H1 (cell line): Measurements from ENCODE around the gene MOB3B. TPM values are rescaled to one million over a fixed set of nuclear protein-coding genes. Genes with fewer than 3 reads are reported as not detected.

Experiments used
- CTCF ChIA-PET: fragments of 300-600 bp; sonication (Branson Sonifier 250); formaldehyde crosslinking; loops from one replicate; lab custom pipeline; 2021; ENCODE audit not compliant: partially characterized antibody; lab: Charles Lee
- POLR2A ChIA-PET: fragments of 300-600 bp; sonication (Branson Sonifier 250); formaldehyde crosslinking; loops from one replicate; lab custom pipeline; 2021; ENCODE audit warnings: inconsistent platforms; ENCODE audit not compliant: partially characterized antibody; lab: Charles Lee
- DNase-seq, 2 experiments: peaks; one replicate each; pipeline versions ENCODE4 v3.0.0 to v3.0.0-alpha.2; 2010 to 2022; ENCODE audit warnings: low spot score in 2 of 2, low read depth in 1 of 2, mixed read lengths in 1 of 2
- FAIRE-seq: peaks from 2 replicates; lab custom pipeline; 2011; peaks lifted over from hg19 to GRCh38; lab: Jason Lieb, UNC
- H2AFZ ChIP-seq: 2 replicates; pipeline ENCODE4 v1.8.1; 2012; ENCODE audit warnings: low read length, inconsistent platforms
- H2AK5ac ChIP-seq: 2 replicates; pipeline ENCODE4 v1.6.1; 2013; ENCODE audit warnings: low read depth, low read length
- H2BK120ac ChIP-seq: replicated peaks from 2 replicates; pipeline ENCODE3; 2013; ENCODE audit warnings: low read depth, low read length, inconsistent platforms
- H2BK12ac ChIP-seq: 2 replicates; pipeline ENCODE4 v1.6.1; 2013; ENCODE audit warnings: low read depth, low read length
- H2BK15ac ChIP-seq: 2 replicates; pipeline ENCODE4 v1.6.1; 2013; ENCODE audit warnings: low read length
- H2BK20ac ChIP-seq: 2 replicates; pipeline ENCODE4 v1.6.1; 2013; ENCODE audit warnings: low read length
- H2BK5ac ChIP-seq: 2 replicates; pipeline ENCODE4 v1.6.1; 2013; ENCODE audit warnings: low read depth, low read length
- H3K14ac ChIP-seq: 2 replicates; pipeline ENCODE4 v1.6.1; 2013; ENCODE audit warnings: inconsistent platforms; ENCODE audit not compliant: insufficient read length
- H3K18ac ChIP-seq: 2 replicates; pipeline ENCODE4 v1.6.1; 2013; ENCODE audit warnings: low read length; ENCODE audit errors: extremely low read depth
- H3K23ac ChIP-seq: 2 replicates; pipeline ENCODE4 v1.6.1; 2013; ENCODE audit warnings: inconsistent platforms; ENCODE audit not compliant: insufficient read length
- H3K23me2 ChIP-seq: 2 replicates; pipeline ENCODE4 v1.6.1; 2013; ENCODE audit warnings: low read depth, low read length
- H3K27ac ChIP-seq: 2 replicates; pipeline ENCODE4 v1.6.1; 2011; ENCODE audit warnings: low read depth, low read length, inconsistent platforms
- H3K27me3 ChIP-seq, 4 experiments: replicated peaks in 1 of 4; 1 replicate in 1 of 4; 2 replicates in 3 of 4; pipeline versions ENCODE4 v1.6.1 to v1.8.1; 2011 to 2013; ENCODE audit warnings: low read length in 3 of 4, mild to moderate bottlenecking in 3 of 4, inconsistent platforms in 2 of 4, mixed read lengths in 2 of 4, moderate library complexity in 1 of 4; ENCODE audit not compliant: control insufficient read depth in 3 of 4, insufficient read depth in 3 of 4; ENCODE audit errors: extremely low read depth in 1 of 4
- H3K36me3 ChIP-seq, 4 experiments: 2 replicates each; pipeline versions ENCODE4 v1.6.1 to v1.8.1; 2011 to 2013; ENCODE audit warnings: mild to moderate bottlenecking in 4 of 4, low read length in 3 of 4, moderate library complexity in 2 of 4, control low read depth in 1 of 4, inconsistent platforms in 1 of 4; ENCODE audit not compliant: insufficient read depth in 4 of 4, control insufficient read depth in 2 of 4
- H3K4ac ChIP-seq: replicated peaks from 2 replicates; pipeline ENCODE3; 2013; ENCODE audit warnings: low read length, low read depth, mixed read lengths, inconsistent platforms; ENCODE audit not compliant: insufficient read length
- H3K4me1 ChIP-seq, 4 experiments: replicated peaks in 1 of 4; 1 replicate in 1 of 4; 2 replicates in 3 of 4; pipeline versions ENCODE4 v1.6.1 to v1.8.1; 2011 to 2013; ENCODE audit warnings: low read length in 3 of 4, inconsistent platforms in 2 of 4, mixed read lengths in 1 of 4; ENCODE audit not compliant: insufficient read depth in 4 of 4, control insufficient read depth in 3 of 4
- H3K4me2 ChIP-seq, 2 experiments: 2 replicates each; pipeline versions ENCODE4 v1.6.1 to v1.8.1; 2011 to 2013; ENCODE audit warnings: low read depth in 2 of 2, low read length in 2 of 2, control low read depth in 1 of 2, inconsistent platforms in 1 of 2, mild to moderate bottlenecking in 1 of 2; ENCODE audit not compliant: insufficient read depth in 1 of 2
- H3K4me3 ChIP-seq, 4 experiments: fragments of 200-600, 300-600 bp in 1 of 4; sonication (generic), shearing (Covaris generic), sonication (Bioruptor Twin) in 1 of 4; 2 replicates each; pipeline versions ENCODE4 v1.5.1 to v1.8.1; 2011 to 2016; ENCODE audit warnings: low read length in 4 of 4, low read depth in 3 of 4, control low read depth in 2 of 4, inconsistent platforms in 2 of 4, mild to moderate bottlenecking in 2 of 4, mixed read lengths in 1 of 4, moderate library complexity in 1 of 4; ENCODE audit not compliant: insufficient read depth in 2 of 4; ENCODE audit errors: extremely low read depth in 1 of 4
- H3K56ac ChIP-seq: replicated peaks from 2 replicates; pipeline ENCODE3; 2013; ENCODE audit warnings: low read depth, mild to moderate bottlenecking, mixed read lengths, low read length, inconsistent platforms; ENCODE audit not compliant: insufficient read length
- H3K79me1 ChIP-seq: 2 replicates; pipeline ENCODE4 v1.6.1; 2013; ENCODE audit warnings: low read depth, low read length, control low read depth
- H3K79me2 ChIP-seq, 2 experiments: 2 replicates each; pipeline versions ENCODE4 v1.6.1 to v1.8.1; 2012 to 2013; ENCODE audit warnings: low read length in 2 of 2, mild to moderate bottlenecking in 2 of 2, inconsistent platforms in 1 of 2; ENCODE audit not compliant: insufficient read depth in 2 of 2, control insufficient read depth in 1 of 2
- H3K9ac ChIP-seq, 4 experiments: replicated peaks in 1 of 4; 1 replicate in 1 of 4; 2 replicates in 3 of 4; pipeline versions ENCODE4 v1.6.1 to v1.8.1; 2011 to 2013; ENCODE audit warnings: low read depth in 3 of 4, low read length in 3 of 4, control low read depth in 2 of 4, mild to moderate bottlenecking in 2 of 4, moderate library complexity in 2 of 4, inconsistent platforms in 1 of 4; ENCODE audit errors: extremely low read depth in 1 of 4
- H3K9me3 ChIP-seq, 2 experiments: 2 replicates each; pipeline versions ENCODE4 v1.6.1 to v1.8.1; 2012 to 2013; ENCODE audit warnings: mild to moderate bottlenecking in 2 of 2, moderate library complexity in 2 of 2, control low read depth in 1 of 2, inconsistent platforms in 1 of 2, low read depth in 1 of 2, low read length in 1 of 2, mixed read lengths in 1 of 2; ENCODE audit not compliant: insufficient read depth in 2 of 2
- H4K20me1 ChIP-seq, 2 experiments: replicated peaks in 1 of 2; 2 replicates each; pipeline versions ENCODE3 to v1.8.1; 2011 to 2013; ENCODE audit warnings: inconsistent platforms in 2 of 2, low read length in 2 of 2, mild to moderate bottlenecking in 1 of 2; ENCODE audit not compliant: insufficient read depth in 2 of 2, control insufficient read depth in 1 of 2
- H4K5ac ChIP-seq: 2 replicates; pipeline ENCODE4 v1.6.1; 2013; ENCODE audit warnings: low read length, low read depth, mixed read lengths, inconsistent platforms; ENCODE audit not compliant: insufficient read length
- H4K8ac ChIP-seq: 2 replicates; pipeline ENCODE4 v1.8.0; 2013; ENCODE audit warnings: mild to moderate bottlenecking, moderate library complexity, low read length, inconsistent platforms; ENCODE audit not compliant: insufficient read depth; ENCODE audit errors: extremely low read depth
- H4K91ac ChIP-seq: replicated peaks from 2 replicates; pipeline ENCODE3; 2013; ENCODE audit warnings: low read length, mixed read lengths, inconsistent platforms; ENCODE audit not compliant: insufficient read length
- KDM1A ChIP-seq: fragments of 200-600, 300-600 bp; sonication (generic); IDR thresholded peaks from 2 replicates; pipeline ENCODE4 v1.7.1; 2016; ENCODE audit warnings: mild to moderate bottlenecking, low read length, borderline replicate concordance
- YY1 ChIP-seq: IDR thresholded peaks from 2 replicates; pipeline ENCODE4 v1.6.1; 2011; ENCODE audit warnings: low read depth, mild to moderate bottlenecking, low read length
- WGBS, 2 experiments: shearing (Covaris generic) in 1 of 2; methylation state at CpG; one replicate each; pipeline versions ENCODE4 v1.1.6 to v1.1.7; 2013 to 2015; ENCODE audit warnings: low lambda C conversion rate in 2 of 2, mixed read lengths in 2 of 2, inconsistent platforms in 1 of 2, low coverage in 1 of 2, missing lambda C conversion rate in 1 of 2; ENCODE audit not compliant: insufficient replicate concordance in 2 of 2, insufficient coverage in 1 of 2, insufficient read length in 1 of 2; ENCODE audit errors: extremely low coverage in 1 of 2, missing lambda C conversion rate in 1 of 2; 5-methylcytosine and 5-hydroxymethylcytosine counted together
- polyA plus RNA-seq, 7 experiments: library from polyadenylated mRNA; depleted of rRNA in 3 of 7; stranded (reverse) in 5 of 7; unstranded in 2 of 7; fragments of >200 nt in 5 of 7; fragments of 200-250 nt in 2 of 7; gene quantifications; 1 replicate in 5 of 7; 2 replicates in 1 of 7; 4 replicates in 1 of 7; pipeline versions ENCODE4 v1.2.1 to v1.2.3, GENCODE V29; 2011 to 2013; ENCODE audit warnings: missing spikeins in 2 of 7, mixed read lengths in 2 of 7
- total RNA-seq: library from RNA; stranded (reverse); fragmentation: NEBNext Ultra II Directional; extraction: Animal tissue kit (Norgen Biotek cat#: 25700); gene quantifications from 2 replicates; pipeline ENCODE4 v1.2.1, GENCODE V29; 2021

Gene MOB3B
- total and polyA plus RNA-seq, 2 of the 8 experiments (the other 6 are each of a cell fraction or from before 2014, with no cell fraction given) = 12.7 to 16.1 TPM

DNA sequence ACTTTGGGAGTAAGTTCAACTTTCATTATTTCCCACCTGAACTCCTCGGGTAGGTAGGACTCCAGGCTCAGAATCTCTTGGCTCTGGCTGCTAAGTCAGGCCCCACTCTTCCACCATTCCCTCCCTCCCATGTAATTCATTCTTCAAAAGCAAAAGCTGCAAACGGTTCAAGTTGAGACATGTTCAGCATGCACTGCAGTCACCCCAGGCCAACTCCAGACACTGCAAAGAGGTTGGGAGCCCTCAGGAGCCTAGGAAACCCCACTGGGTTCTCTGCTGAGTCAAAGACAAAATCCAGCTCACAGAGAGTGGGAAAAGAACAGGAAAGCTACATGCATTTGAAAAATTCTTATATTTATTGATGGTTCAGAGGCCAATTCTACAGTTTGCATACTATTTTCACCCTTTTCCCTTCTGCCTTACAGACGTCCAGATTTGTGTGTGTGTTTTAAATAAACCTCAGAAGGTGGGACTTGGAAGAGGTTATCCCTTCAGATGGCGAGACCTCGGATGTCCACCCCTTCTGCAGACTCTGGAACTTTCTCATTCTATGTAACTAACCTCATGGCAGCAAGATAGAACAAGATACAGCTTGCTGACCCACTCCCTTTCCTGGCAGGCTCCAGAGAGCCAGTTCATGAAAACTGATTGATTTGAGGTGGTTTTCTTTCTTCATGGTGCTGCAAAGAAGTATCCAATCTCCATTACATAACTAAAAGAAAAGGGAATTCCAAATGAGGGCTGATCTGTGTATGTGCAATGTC, 167.0 kb downstream of the MOB3B start:
- Histone ChIP-seq H3K56ac (no peak overlapping the region), H2BK12ac (no peak overlapping the region), H3K9ac (no peak overlapping the region), H4K5ac (no peak overlapping the region), H2BK5ac (no peak overlapping the region), H4K20me1 (no peaks in the 10 kb centered on the region), H3K4me1 (peaks cover 9 to 19% (median 10%) of the 10 kb centered on the region in 4 experiments), H3K79me2 (no peaks in the 10 kb centered on the region), H4K8ac (no peak overlapping the region), H3K4me2 (no peak overlapping the region), H2BK120ac (no peak overlapping the region), H3K9me3 (no peaks in the 10 kb centered on the region), H4K91ac (no peak overlapping the region), H3K79me1 (peaks cover 5% of the 10 kb centered on the region), H2BK20ac (no peak overlapping the region), H2AK5ac (no peak overlapping the region), H3K27ac (no peak overlapping the region), H3K23me2 (no peaks in the 10 kb centered on the region), H3K18ac (no peak overlapping the region), H3K14ac (no peak overlapping the region), H2AFZ (no peak overlapping the region), H3K4me3 (no peak overlapping the region), H2BK15ac (no peak overlapping the region), H3K23ac (no peak overlapping the region), H3K36me3 (peaks cover 0 to 7% (median 2%) of the 10 kb centered on the region in 4 experiments; a peak in 3 of 8 replicates), H3K27me3 (no peaks in the 10 kb centered on the region), H3K4ac (no peak overlapping the region)
- DNase-seq = no peak
- no peak for TF ChIP-seq KDM1A
- no peak for TF ChIP-seq YY1
- ChIA-PET CTCF (interaction anchor here (0.6 to 1.6 kb wide), 3 partner anchors 30 to 1599 kb away, joined by 3 to 4 read pairs (median 3); partner anchors contain the start of gene MOB3B), POLR2A (no interaction called here)
- 86% methylated on average over 5 of the region's 5 CpGs; no CpG with 5 or more reads in 1 of the 2 experiments for WGBS, 2 experiments
- no peak for FAIRE-seq
